Stimulated activated CD4-positive, alpha-beta T cell treated with anti-CD3 and anti-CD28 coated beads, Interleukin-12 subunit alpha, Interleukin-12 subunit beta, amount 100 ng/mL, for 24 hours (primary cell): ENCODE results near the gene EEF1A1.
A peak's percentile ranks its signal among the peaks of the same experiment; 100 is the strongest.
"Not testable (repeated sequence)": the region's sequence is repeated elsewhere in the genome, so short reads cannot be mapped to it uniquely, and the experiment has no call there.

Experiments used
- DNase-seq, 2 experiments: peaks; one replicate each; pipeline ENCODE4 v3.0.0-alpha.2; 2020; ENCODE audit warnings: low read depth in 2 of 2

The EEF1A1 gene

GRCh38 chr6:73520688-73521350 lies at the start of gene EEF1A1:
TSS of gene EEF1A1 (minus strand) at chr6:73521032. CDS start at chr6:73520026, 1,006 bp downstream.
- DNase-seq = peak; percentile 100

GRCh38 chr6:73569121-73569520 lies 48.3 kb upstream of the EEF1A1 start:
- DNase-seq = no peak

DNA sequence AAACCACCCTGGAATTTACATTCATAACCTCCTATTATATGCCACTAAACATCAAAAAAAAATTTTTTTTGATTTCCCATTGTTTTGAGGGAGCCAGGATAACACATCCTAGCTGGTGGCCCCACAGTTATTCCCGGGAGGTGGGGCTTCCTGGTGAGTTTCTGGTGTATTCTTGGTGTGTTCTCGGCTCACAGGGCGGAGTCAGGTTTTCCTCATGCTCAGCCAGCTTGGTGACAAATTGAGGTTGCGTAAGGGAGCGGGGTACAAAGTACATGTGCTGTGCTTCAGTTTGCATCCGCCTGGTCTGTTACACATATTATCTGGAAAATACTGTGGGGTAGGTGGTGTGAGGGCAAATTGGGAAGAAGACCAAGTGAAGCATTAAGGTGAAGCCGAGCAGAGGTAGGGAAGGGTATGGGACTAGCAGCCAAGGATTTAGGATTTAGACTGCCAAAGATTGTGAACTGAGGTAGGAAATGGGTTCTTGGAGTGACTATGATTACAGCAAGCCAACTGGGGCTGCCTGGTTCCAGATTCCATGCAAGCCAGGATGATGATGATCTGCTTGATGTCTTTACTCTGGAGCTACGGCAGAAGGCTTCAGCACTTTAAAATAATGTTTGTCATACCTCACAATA lies 46.2 kb upstream of the EEF1A1 start:
- no peak for DNase-seq

DNA sequence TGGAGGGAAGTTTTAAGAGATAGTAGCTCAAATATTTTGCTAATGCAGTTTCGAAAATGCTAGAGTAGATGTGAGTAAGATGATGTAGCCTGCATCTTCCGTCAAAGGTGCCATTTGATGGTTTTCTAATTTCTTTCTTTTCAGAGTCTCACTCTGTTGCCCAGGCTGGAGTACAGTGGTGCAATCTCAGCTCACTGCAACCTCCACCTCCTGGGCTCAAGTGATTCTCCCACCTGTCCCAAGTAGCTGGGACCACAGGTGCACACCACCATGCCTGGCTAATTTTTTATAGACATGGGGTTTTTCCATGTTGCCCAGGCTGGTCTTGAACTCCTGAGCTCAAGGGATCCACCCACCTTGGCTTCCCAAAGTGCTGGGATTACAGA lies 45.6 kb upstream of the EEF1A1 start:
- DNase-seq = not testable (repeated sequence)

GRCh38 chr6:73565767-73566485 lies 45.1 kb upstream of the EEF1A1 start:
- DNase-seq = no peak

- no peak for DNase-seq
Observed at GRCh38 chr6:73564578-73565345, 43.9 kb upstream of the EEF1A1 start.

GRCh38 chr6:73562558-73562957 lies 41.7 kb upstream of the EEF1A1 start:
- no peak for DNase-seq

DNA sequence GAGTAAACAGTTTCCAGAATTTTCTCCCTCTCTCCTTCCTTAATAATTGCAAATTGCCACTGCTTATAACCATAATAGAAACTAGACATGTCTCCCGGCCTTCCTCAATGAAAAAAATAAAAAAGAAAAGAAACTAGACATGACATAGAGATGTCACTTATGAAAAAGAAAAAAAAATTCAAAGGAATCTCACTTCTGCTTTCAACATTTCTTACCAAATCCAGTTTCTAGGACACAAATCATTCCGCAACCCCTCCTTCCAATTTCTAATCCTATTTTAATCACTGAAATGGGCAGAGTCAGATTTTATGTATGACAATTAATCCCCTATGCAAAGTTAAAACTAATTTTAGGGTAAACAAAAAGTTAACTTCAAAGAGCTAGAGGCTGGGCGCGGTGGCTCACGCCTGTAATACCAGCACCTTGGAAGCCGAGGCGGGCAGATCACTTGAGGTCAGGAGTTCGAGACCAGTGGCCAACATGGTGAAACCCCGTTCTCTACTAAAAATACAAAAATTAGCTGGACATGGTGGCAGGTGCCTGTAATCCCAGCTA lies 40.1 kb upstream of the EEF1A1 start:
- no peak for DNase-seq

GRCh38 chr6:73560182-73560732 lies 39.4 kb upstream of the EEF1A1 start:
- DNase-seq = no peak

GRCh38 chr6:73559399-73559794 lies 38.6 kb upstream of the EEF1A1 start:
- not testable (repeated sequence) for DNase-seq

- DNase-seq = no peak
Observed at GRCh38 chr6:73558624-73559398, 38.0 kb upstream of the EEF1A1 start.

- DNase-seq = no peak
Observed at GRCh38 chr6:73556836-73557235, 36.0 kb upstream of the EEF1A1 start.

DNA sequence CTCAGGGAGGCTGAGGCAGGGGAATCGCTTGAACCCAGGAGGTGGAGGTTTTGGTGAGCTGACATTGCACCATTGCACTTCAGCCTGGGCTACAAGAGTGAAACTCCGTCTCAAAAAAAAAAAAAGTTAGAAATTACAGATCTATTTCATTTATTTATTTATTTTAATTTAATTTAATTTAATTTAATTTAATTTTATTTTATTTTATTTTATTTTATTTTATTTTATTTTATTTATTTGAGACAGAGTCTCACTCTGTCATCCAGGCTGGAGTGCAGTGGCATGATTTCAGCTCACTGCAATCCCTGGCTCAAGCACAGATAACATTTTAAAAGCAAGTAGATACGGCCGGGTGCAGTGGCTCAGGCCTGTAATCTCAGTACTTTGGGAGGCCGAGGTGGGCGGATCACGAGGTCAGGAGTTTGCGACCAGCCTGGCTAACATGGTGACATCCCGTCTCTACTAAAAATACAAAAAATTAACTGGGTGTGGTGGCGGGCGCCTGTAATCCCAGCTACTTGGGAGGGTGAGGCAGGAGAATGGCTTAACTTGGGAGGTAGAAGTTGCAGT lies 34.6 kb upstream of the EEF1A1 start:
- not testable (repeated sequence) for DNase-seq

DNA sequence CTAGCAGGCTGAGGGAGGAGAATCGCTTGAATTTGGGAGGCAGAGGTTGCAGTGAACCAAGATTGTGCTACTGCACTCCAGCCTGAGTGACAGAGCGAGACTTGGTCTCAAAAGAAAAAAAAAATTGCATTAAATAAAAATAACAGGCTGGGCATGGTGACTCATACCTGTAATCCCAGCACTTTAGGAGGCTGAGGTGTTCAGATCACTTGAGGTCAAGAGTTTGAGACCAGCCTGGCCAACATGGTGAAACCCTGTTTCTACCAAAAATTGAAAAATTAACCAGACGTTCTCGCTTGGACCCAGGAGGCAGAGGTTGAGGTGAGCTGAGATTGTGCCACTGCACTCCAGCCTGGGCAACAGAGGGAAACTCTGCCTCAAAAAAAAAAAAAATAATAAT lies 30.3 kb upstream of the EEF1A1 start:
- DNase-seq = not testable (repeated sequence)

DNA sequence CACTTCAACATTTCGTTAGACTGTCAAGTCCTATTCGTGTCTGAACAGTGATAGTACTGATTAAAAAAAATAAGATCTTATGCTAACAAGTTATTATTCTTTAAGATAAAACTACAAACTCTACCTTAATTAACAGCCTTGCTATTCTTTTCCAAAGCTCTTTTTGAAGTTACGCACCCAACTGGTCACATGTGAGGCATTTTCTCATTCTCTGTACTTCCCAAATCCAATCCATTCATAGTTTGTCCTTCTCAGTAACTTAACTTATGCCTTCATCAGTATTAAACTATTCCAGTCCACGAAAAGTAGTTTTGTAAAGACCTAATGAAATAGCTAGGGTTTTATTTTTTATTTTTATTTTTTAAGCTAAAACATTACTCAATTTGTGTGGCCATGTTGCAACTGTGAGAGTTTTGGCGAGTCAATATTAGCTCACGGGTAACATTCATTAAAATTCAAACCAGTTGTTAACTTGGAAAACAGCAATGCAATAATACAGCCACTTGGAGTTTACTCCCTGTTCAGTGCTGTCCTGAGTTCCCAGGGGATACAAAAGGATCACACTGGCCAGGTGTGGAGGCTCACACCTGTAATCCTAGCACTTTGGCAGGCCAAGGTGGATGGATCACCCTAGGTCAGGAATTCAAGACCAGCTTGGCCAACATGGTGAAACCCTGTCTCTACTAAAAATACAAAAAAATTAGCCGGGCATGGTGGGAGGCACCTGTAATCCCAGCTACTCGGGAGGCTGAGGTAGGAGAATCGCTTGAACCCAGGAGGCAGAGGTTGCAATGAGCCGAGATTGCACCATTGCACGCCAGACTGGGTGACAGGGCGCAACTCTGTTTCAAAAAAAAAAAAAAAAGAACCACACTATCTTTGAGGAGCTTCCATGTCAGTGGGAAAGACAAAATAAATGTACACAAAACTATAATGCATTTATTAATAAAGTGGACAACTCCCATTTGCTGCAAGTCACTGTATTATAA lies 27.9 kb upstream of the EEF1A1 start:
- no peak for DNase-seq

- DNase-seq = no peak
Observed at GRCh38 chr6:73547036-73547435, 26.2 kb upstream of the EEF1A1 start.

DNA sequence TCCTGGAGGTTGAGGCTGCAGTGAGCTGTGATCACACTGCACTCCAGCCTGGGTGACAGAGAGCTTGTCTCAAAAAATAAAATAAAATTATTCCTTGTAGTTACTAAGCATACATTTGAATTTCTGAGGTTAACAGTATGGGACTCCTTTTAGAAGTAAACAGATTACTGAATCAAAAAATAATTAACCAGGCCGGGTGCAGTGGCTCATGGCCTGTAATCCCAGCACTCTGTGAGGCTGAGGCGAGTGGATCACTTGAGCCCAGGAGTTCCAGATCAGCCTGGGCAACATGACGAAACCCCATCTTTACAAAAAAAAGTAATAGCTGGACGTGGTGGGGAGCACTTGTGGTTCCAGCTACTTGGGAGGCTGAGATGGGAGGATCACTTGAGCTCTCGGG lies 22.1 kb upstream of the EEF1A1 start:
- no peak for DNase-seq

DNA sequence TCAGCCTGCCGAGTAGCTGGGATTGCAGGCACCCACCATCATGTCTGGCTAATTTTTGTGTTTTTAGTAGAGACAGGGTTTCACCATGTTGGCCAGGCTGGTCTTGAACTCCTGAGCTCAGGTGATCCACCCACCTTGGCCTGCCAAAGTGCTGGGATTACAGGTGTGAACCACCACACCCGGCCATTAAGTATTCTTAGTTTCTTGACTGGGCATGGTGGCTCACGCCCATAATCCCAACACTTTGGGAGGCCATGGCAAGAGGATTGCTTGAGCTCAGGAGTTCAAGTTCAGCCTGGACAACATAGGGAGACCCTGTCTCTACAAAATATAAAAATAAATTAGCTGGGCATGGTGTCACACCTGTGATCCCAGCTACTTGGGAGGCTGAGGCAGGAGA lies 21.6 kb upstream of the EEF1A1 start:
- not testable (repeated sequence) for DNase-seq

DNA sequence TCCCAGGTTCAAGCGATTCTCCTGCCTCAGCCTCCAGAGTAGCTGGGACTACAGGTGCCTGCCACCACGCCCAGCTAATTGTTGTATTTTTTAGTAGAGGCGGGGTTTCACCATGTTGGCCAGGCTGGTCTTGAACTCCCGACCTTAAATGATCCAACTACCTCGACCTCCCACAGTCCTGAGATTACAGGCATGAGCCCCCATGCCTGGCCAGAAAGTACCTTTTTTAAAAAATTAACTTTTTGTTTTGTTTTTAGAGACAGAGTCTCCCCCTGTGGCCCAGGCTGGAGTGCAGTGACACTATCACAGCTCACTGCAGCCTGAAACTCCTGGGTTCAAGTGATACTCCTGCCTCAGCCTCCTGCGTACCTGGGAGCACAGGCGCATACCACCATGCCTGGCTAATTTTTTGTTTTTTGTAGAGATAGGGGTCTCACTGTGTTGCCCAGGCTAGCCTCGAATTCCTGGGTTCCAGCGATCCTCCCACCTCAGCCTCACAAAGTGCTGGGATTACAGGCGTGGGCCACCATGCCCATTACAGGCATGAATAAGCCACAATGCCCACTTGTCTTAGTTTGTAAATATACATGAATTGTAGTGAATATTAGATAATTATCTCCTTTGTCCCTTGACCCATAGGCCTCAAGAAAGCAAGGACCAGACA lies 17.4 kb upstream of the EEF1A1 start:
- no peak for DNase-seq
